Tibial nerve (tissue), 4 donors: Measurements from ENCODE around the gene SSH2.

Experiments
- EP300 ChIP-seq, 2 donors: sonication (generic); formaldehyde crosslinking; IDR thresholded peaks; one replicate each; pipeline ENCODE4 v1.6.1; 2017; ENCODE audit warnings: antibody characterized with exemption in 2 of 2, mild to moderate bottlenecking in 1 of 2
- POLR2A ChIP-seq, 2 donors: fragments of 450-650 bp; IDR thresholded peaks; one replicate each; pipeline ENCODE4 v1.6.1; 2017; ENCODE audit warnings: antibody characterized with exemption in 2 of 2, mild to moderate bottlenecking in 2 of 2, moderate library complexity in 2 of 2
- TF ChIP-seq, protein P1 (sequence below), 5 experiments: fragments of 200-600 bp in 3 of 5; fragments of 450-650 bp in 2 of 5; sonication (generic) in 3 of 5; IDR thresholded peaks; one replicate each; pipeline ENCODE4 v1.5.1; 2016 to 2019; ENCODE audit warnings: antibody characterized with exemption in 5 of 5, mild to moderate bottlenecking in 3 of 5, moderate library complexity in 2 of 5

DNA sequence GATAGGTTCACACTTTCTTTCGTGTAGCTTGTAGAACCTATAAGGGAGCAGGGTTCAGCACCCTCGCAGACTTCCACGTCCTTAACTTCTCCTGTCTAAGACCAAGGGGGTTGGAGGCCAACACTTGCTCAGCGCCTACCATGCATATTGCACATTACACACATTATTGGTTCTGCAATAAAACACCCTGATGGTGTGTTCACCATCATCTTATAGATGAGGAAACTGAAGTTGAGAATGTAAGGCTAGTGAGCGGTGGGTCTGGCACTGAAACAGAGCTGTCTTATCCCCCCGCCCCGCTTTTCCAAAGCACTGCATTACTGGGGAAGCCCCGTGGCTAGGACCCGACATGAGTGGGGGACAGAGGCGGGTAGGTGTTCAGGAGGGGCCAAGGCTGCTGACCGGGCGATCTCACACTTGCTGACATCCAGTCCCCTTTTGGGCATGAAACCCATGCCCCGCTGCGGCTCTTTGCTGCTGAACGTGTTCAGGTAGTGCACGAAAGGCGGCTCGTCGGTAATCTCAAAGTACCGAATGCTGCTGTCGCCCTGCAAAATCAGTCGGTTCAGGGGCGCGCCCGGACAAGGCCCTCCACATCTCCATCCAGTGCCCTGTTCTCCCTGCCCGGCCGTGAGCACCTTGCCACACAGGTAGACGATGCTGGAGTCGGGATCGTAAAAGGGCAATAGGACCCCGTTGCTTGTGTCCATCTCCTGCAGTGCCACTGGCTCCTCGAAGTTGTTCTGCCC lies 313.6 kb downstream of the SSH2 start:
- TF ChIP-seq, protein P1, sequence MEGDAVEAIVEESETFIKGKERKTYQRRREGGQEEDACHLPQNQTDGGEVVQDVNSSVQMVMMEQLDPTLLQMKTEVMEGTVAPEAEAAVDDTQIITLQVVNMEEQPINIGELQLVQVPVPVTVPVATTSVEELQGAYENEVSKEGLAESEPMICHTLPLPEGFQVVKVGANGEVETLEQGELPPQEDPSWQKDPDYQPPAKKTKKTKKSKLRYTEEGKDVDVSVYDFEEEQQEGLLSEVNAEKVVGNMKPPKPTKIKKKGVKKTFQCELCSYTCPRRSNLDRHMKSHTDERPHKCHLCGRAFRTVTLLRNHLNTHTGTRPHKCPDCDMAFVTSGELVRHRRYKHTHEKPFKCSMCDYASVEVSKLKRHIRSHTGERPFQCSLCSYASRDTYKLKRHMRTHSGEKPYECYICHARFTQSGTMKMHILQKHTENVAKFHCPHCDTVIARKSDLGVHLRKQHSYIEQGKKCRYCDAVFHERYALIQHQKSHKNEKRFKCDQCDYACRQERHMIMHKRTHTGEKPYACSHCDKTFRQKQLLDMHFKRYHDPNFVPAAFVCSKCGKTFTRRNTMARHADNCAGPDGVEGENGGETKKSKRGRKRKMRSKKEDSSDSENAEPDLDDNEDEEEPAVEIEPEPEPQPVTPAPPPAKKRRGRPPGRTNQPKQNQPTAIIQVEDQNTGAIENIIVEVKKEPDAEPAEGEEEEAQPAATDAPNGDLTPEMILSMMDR (IDR thresholded peaks at IDR 0.05), result no peak
- no peak for TF ChIP-seq EP300 (IDR thresholded peaks at IDR 0.05)
- TF ChIP-seq POLR2A (IDR thresholded peaks at IDR 0.05), result no peak
